ENCODE results near the gene EGLN1. TPM values are rescaled to one million over a fixed set of nuclear protein-coding genes. Genes with fewer than 3 reads are reported as not detected.

Gene EGLN1
- total RNA-seq, 1 donor from 2014 or later: 30.3 TPM

GRCh38 chr1:231334079-231334666 is 87.9 kb downstream of the EGLN1 start:
- no peak for DNase-seq (ENCODE audit: low spot score)

- no peak for DNase-seq (ENCODE audit: low spot score)
Observed at GRCh38 chr1:231332761-231333160, 89.3 kb downstream of the EGLN1 start.

- DNase-seq (ENCODE audit: low spot score): no peak
Observed at GRCh38 chr1:231329483-231329882, 92.6 kb downstream of the EGLN1 start.

GRCh38 chr1:231327617-231328016 is 94.5 kb downstream of the EGLN1 start:
- DNase-seq (ENCODE audit: low spot score): no peak

GRCh38 chr1:231326248-231326647 is 95.8 kb downstream of the EGLN1 start:
- no peak for DNase-seq (ENCODE audit: low spot score)

GRCh38 chr1:231324660-231325059 is 97.4 kb downstream of the EGLN1 start:
- DNase-seq (ENCODE audit: low spot score): no peak

- DNase-seq (ENCODE audit: low spot score): no peak
Observed at GRCh38 chr1:231322880-231323530, 99.1 kb downstream of the EGLN1 start.

GRCh38 chr1:231319080-231319479 is 103.0 kb downstream of the EGLN1 start:
- DNase-seq (ENCODE audit: low spot score): no peak

- no peak for DNase-seq (ENCODE audit: low spot score)
Observed at GRCh38 chr1:231318568-231318967, 103.5 kb downstream of the EGLN1 start.

GRCh38 chr1:231318015-231318355 is 104.1 kb downstream of the EGLN1 start:
- no peak for DNase-seq (ENCODE audit: low spot score)

- no peak for DNase-seq (ENCODE audit: low spot score)
Observed at GRCh38 chr1:231317306-231318014, 104.6 kb downstream of the EGLN1 start.

GRCh38 chr1:231315887-231316286 is 106.2 kb downstream of the EGLN1 start:
- DNase-seq (ENCODE audit: low spot score): peak; percentile 37

Other genes with a start within 250 kb of the EGLN1 start
- 28.5 TPM for gene GNPAT, start 181.1 kb downstream of the EGLN1 start, total RNA-seq
- gene EXOC8, start 84.4 kb downstream of the EGLN1 start, total RNA-seq: 13.3 TPM
- 10.9 TPM for gene SPRTN, start 84.0 kb downstream of the EGLN1 start, total RNA-seq
- gene TSNAX, start 106.4 kb upstream of the EGLN1 start, total RNA-seq: 44.6 TPM
- gene DISC1, start 204.5 kb upstream of the EGLN1 start, total RNA-seq: 9.6 TPM